ENCODE data around the gene KATNA1.

- TF ChIP-seq TAF1 (IDR thresholded peaks at IDR 0.05; ENCODE audit: borderline replicate concordance, insufficient read depth, low read length) (no peak), REST (IDR thresholded peaks at IDR 0.05; ENCODE audit: insufficient read depth in 1 of 2, low read depth in 2 of 2, low read length in 2 of 2) (no peak)
Observed at GRCh38 chr6:149642829-149643580, 5.5 kb downstream of the KATNA1 start.

Data from PFSK-1 (cell line).